ENCODE measurements around the gene CDCA5.

CDCA5 gene

DNA sequence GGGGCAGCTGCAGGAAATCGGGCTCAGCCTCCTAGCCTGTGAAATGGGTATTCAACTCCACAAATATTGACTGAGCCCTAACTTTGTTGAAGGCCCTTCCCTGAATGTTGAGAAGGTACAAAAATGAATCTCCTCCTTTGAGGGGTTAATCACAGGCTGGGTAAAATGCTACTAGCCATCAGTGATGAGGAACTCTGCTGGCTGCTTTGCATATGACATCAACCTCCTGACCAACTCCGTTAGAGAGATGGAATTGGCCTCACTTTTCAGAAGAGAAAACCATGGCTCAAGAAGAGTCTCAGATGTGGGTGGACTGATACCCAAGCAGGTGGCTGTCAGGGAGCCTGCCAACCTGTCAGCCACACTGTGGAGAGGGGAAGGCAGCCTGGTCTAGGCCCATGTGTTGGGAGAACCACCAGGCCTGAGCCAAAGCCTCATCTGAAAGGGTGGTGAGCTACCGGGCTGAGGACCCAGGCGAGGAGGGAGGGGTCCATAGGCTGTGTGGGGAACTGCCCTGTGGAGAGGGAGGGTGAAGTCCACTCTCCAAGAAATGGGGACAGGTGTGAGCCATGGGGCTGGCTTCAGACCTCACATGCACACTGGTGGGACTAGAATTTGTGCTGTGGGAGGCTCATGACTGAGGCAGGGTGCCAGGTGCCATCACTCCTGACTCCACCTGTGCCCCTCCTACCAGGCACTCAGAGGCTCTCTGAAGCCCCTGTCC is 11.8 kb downstream of the CDCA5 start:
- no peak for DNase-seq (ENCODE audit: low read depth)

DNA sequence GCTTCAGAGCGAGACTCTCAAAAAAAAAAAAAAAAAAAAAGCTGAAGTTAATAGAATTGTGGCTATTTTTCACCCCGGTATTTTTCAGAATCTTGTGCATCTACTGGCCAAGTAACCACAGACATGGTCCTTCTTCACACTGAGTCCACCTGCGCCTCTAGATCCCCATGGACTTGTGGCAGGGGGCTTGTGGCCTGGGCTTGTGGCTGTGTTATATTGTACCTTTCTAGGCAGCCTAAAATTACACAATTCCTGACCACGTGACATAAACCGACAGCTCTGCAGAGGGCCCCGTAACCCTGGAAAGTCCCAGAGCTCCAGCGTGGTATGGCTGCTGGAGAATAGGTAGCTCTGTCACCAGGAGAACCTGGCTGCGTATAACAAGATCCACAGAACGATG is 14.6 kb downstream of the CDCA5 start:
- no peak for DNase-seq (ENCODE audit: low read depth)

DNA sequence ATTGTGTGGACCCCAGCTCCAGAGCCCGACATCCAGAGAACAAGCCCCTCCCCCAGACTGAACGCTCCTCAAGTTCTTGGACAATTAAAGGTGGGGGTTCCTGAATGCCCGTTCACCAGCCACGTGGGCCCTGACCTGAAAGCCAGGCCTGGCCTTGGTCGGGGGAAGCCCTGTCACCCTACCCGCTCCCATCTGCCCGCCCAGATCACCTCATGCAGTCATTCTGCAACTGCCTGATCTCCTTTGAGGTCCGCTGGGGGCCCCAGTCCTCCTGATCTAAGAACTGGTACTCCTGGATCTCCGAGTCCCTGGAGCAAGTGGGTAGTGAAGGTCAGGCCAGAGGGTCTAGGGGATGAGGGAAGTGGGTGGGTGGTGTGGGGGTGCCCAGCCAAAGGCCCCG is 16.4 kb downstream of the CDCA5 start:
- DNase-seq (ENCODE audit: low read depth): no peak

DNA sequence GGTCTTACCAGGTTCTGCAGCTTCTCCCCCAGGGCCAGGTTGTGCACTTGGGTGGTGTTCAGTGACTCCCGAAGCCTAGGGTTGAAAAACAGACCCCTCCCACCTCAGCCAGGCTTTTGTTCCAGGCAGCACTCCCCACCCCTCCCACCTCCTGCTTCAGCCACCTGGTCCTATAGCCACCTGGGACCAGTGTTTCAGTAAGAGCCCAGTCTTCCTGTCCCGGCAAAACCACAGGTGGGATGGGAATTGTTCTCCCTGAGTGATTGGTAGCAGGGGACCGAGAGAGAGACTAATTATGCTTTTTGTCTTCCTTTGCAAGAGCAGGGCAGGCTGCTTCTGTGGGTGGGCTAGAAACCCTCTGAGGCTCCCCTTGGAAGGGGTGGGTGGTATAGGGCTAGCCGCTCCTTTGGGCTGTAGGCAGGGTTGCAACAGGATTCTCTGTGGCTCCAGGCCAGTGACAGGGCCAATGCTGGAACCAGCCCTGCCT is 17.0 kb downstream of the CDCA5 start:
- no peak for DNase-seq (ENCODE audit: low read depth)

DNA sequence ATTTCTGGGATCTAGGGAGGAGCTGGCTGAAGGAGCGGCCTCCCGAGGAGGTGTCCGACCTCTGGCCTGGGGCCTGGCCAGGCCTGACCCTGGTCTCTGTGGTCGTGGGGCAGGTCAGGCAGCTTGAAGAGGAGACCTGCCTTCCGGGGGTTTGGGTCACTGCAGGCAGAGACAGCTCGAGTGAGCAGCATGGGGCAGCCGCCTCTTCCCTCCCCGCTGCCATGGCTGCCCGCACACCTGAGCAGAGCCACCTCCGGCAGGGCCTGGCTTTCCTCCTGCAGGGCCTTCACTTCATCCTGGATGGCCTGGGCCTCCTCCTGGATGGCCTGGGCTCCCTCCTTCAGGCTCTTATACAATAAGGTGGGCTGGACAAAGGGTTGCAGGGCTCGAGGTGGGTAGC is 17.5 kb downstream of the CDCA5 start:
- no peak for DNase-seq (ENCODE audit: low read depth)

DNA sequence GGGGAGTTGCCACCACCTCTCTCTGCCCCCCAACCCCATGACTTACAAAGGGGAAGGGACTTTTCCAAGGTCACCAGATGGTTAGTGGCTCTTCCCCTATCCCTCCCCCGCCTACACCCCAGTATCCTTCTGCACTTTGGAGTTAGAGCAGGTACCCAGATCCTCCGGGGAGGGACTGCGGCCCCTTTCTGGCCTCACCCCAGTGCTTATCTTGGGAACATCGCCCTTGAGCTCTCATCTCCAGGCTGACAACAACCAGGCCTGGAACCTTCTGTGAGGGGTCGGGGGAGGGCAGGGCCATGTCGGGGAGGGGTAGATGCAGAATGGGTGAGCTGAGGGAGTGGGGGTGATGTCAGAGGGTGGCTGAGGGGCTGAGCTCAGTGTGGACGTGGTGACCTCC is 18.0 kb downstream of the CDCA5 start:
- DNase-seq (ENCODE audit: low read depth): no peak

DNA sequence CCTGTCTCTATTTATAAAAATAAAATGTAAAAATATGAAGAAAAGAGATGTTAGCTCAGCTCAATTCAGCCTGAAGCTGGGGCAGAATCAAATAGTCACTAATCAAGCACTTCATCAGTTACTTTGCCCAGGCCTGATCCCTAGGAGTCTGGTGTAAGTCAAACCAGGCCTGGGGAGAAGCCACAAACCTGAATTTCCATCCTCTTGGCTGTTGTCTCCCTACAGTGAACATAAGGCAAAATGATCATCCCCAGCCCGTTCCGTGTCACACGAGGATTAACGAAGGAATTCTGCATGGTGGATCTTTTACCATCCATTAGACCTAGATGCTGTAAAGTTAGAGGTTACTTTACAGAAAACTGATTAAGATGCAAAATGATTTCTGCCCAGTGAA is 19.0 kb downstream of the CDCA5 start:
- DNase-seq (ENCODE audit: low read depth): no peak

DNA sequence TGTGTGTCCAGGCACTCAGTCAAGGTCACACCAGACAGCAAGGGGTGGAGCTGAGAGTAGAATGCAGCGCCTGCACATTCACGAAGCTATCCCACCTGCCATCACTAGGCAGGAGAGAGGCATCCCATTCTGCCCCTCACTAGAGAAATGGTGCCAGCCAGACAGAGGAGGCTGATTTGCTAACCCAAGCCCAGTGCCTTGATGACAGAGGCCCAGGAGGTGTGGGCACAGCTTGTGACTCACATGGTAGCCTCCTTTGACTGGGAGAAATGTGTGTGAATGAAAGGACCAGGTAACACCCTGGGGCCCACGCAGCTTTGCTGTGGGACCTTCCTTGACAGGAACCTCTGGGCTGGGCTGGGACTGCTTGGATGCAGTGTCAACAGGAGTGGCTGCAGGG is 20.3 kb downstream of the CDCA5 start:
- no peak for DNase-seq (ENCODE audit: low read depth)

DNA sequence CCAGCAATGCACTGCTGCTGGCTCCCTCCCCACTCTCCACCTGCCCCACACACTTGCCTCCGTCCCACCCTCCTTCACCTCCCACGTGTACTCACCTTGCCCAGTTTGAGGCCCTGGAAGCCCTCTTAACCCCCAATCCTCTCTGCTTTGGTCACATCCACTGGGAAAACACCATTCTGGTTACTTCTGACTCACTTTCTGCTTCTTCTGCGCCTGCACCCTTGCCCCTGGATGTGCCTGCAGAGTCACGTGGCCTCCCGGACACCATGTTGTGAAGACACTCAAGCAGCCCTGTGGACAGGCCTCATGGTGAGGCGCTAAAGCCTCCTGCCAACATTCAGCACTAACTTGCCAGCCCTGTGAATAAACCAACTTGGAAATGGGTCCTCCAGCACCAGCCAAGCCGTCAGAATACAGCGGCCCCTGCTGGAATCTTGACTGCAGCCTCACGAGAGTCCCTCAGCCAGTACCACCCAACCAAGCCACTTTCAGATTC is 22.9 kb downstream of the CDCA5 start:
- DNase-seq (ENCODE audit: low read depth): no peak

DNA sequence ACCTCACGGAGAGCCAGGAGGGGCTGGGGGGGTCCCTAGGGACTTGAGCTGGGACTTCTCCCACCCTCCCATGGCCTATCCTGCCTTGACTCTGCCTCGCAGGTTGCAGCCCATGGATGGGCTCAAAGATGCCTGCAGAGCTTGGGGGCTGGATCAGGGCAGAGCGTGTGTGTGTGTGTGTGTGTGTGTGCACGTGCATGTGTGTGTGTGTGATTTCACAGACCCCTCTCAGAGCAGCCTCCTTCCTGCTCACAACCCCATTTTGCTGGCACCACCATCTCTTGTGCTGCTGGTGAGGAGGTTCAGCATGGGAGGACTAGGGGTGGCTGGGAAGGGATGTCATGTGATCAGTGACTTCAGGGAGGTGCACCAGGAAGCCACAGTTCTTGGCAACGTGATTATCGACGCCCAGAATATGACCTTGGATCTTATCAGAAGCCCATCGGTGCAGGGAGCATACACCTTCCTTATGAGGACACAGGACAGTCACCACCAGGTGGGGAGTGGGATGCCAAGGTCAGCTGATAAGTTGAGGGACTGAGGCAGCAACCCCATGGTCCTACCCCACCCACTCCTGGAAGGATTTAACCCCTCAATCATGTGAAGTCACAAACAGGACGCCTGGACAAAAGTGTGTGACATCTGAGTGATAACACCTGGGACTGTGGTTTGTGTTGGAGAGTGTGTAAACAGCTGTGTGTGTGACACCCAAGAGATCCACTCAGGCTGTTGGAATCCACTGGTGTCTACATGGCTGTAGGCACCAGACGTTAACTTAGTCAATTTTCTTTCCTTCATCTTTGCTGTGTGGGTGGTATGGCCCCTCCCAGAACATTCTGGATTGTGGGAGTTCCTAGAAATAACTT is 23.6 kb downstream of the CDCA5 start:
- no peak for DNase-seq (ENCODE audit: low read depth)

DNA sequence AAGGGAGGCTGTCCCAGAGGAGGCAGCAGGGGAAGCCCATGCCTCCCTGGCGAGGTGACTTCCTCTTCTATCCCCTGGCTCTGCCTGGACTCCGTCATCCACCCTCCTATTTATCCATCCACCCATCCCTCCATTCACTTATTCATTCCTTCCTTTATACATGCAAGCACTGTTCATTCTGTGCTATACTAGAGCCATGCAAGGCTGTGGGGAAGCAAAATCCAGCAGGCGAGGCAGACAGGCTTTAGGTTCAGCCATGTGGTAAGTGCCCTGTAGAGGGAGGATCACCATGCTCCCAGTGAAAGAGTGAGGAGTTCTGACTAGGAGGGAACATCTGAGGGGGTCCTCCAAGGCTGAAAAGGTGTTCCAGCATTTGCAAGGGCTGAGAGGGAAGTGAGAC is 24.3 kb downstream of the CDCA5 start:
- DNase-seq (ENCODE audit: low read depth): no peak

DNA sequence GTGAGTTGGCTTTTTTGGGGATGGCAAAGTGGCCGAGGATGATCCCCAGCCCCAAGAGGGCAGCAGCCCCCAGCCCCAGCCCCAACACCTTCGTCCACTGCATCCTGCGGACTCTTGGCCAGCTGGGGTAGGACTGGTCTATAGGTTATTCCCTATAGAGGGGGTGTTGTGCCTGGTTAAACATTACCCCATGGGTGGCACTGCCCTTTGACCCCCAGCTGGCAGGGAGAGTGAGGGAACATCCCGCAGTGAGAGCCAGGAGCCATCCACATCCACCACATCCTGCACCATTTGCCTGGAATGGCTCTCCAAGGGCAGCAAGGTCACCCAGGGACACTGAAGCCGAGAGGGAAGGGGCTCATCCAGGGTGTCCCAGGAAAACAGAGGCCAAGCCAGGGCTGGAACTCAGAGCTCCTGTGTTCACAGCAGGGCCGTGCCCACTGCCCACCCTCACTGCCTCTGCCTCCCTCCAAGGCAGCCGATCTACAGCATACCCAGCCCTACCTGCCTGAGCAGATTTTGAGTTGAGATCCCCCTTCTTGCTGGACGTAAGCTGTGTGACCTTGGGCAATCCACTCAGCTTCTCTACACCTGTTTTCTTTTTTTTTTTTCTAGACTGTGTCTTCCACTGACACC is 25.3 kb downstream of the CDCA5 start, which contains the start of gene NAALADL1:
TSS of gene NAALADL1 (minus strand) at position 135 of the 636 bp plus-strand sequence. CDS start at position 103, 32 bp downstream.
- no peak for DNase-seq (ENCODE audit: low read depth)

DNA sequence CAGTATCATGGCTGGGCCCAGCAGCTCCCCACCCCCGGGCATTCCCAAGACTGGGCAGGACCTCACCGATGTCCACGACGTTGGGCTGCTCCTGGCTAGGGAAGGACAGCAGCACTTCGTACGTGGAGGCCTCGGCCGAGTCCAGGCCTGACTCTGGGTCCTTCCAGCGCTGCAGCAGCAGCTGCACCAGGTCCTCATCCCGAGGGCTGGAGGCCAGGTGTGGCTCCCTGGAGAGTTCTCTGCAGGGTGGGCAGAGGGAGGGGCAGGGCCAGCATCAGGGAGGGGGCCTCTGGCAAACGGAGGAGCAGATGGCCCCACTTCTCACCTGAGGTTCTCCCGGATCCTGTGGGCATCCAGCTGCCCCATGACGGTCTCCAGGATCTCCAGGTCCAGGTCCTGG is 25.8 kb downstream of the CDCA5 start:
- no peak for DNase-seq (ENCODE audit: low read depth)

DNA sequence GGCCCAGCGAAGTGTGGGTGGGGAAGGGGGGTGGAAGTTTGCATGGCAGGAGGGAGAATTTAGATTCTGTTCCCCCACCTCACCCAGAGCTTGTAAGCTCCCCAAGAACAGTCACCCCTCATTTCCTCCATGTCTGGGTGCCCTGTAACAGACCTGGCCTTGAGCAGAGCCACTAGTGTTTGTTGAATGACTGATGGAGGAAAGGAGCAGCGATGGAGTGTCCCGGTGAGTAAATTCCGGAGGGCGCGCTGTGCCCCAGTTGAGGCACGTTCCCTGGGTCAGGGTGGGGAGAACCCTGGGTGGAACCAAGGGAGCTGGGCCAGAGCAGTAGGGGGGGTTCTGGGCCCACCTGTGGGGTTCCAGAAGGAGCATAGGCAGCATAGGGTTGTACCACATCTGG is 26.3 kb downstream of the CDCA5 start:
- no peak for DNase-seq (ENCODE audit: low read depth)

DNA sequence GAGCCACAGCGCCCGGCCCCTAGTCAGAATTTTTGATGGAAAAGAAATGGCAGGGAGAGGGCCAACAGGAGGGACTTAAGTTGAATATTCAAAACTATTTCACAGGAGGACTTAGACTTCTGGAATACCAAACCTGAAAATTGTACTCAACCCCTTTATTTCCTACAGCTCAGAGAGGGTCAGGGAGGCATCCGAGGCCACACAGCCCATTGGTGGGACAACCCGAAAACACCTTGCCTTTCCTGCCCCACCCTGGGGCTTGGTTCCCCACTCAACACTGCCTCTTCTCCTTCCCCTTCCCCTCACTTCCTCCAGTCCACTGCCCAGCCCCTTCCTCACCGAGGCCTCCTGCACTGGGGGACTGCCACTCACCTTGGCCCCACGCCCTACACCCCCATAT is 26.8 kb downstream of the CDCA5 start:
- no peak for DNase-seq (ENCODE audit: low read depth)

DNA sequence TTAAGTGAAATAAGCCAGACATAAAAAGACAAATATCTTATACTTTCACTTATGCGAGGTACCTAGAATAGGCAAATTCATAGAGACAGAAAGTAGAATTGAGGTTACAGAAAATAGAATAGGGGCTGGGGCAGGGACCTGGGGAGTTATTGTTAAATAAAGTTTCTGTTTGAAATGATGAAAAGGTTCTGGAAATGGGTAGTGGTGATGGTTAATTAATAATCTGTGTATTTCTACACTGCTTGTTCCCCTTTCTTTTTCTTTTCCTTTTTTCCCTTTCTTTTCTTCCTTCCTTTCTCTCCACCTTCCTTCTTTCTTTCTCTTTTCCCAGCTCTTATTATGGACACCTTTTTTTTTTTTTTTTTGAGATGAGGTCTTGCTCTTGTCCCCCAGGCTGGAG is 28.3 kb downstream of the CDCA5 start:
- no peak for DNase-seq (ENCODE audit: low read depth)

DNA sequence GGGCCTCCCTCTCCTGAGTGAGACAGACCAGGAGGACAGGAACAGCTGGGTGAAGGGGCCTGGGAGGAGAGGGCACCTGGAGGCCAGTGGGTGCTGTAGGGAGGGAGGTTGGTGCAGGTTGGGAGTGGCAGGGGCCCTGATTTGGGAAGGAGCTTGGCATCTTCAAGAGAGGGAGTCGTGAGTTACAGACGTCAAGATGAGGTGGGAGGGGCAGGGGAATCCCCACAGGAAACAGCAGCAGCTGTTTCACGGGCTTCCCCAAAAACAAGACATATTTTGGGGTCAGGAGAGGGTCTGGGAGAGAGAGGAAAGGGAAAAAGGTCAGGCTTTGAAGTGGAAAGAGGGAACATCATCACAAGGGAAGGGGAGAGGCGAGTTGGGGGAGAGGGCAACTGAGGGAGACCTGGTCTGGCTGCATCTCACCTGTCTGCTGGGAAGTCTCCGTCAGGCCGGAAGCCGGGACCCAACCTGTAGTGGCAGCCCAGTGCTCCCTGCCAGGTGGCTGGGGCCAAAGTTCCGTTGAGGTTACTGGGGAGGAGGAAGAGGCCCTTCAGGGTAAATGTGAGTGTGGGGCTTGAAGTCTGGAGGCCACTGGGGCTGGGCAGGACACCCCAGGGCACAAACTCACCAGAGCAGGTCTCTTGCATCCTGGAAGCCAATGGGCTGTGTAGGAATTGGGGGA is 29.9 kb downstream of the CDCA5 start:
- DNase-seq (ENCODE audit: low read depth): no peak

DNA sequence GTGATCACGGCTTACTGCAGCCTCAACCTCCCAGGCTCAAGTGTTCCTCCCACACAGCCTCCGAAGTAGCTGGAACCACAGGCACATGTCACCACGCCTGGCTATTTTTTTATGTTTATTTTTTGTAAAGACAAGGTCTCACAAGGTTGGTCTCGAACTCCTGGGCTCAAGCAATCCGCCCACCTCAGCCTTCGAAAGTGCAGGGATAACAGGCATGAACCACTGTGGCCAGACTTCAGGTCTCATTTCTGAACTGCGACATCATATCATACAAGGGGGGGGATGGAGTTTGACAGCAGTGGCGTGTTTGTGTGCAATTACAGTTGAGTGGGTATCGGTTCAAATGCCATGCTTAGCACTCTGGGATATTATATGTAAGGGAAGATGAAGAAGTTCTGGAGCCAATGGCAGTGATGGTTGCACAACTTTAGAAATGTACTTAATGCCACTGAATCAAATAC is 32.4 kb downstream of the CDCA5 start:
- no peak for DNase-seq (ENCODE audit: low read depth)

DNA sequence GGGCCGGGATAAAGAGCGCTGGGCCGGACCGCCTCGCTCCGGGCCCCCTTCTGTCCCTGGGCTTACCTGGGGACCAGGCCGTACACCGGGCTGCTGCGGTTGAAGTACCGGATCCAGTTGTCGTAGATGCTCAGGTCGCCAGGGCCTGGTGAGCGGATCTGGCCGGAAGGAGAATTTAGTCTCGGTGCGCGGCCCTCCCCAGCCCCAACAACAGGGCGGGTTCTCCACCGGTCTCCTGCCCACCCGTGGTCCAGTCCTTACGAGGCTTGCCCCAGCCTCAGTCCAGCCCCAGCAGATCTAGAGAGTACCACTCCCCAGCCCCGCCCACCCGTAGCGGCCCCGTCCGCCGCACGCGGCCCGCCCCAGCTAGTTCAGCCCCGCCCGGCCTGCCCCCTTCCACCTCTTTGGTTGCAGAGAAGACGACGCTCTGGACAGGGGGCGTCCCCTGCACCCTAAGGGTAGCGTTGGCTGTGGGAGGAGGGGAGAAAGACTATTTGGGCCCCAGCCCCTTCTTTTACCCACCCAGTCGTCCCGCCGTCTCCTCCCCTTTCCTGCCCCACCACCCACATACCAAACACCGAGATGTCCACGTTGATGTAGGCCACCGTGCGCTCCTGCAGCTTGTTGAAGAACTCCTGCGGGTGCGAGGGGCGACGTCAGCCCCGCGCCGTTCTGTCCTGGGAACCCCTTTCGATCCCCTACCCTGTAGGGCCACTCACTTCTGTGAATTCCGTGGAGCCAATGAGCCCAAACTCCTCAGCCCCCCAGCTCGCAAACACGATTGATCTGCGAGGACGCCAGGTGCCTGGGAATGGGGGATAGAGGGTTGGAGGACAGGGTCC is 36.0 kb downstream of the CDCA5 start:
- DNase-seq (ENCODE audit: low read depth): peak; percentile 10

DNA sequence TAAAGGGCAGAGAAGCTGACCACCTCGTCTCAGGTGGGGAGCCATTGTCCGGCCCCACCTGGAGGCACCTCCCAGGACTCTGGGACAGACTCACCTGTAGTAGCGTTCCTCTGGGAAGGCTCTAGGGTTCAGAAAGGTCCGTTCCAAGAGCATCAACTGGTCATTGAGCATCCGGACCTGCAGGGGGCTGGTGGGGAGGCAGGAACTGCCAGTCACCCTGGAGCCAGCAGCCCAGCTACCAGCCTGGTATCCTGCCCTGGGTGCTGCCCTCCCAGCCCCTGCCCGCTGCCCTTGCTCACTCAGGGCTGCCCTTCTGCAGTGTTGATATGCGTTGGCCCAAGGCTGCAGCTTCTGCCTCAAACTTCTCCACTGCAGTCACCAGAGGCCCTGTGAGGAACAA is 38.1 kb downstream of the CDCA5 start:
- no peak for DNase-seq (ENCODE audit: low read depth)

DNA sequence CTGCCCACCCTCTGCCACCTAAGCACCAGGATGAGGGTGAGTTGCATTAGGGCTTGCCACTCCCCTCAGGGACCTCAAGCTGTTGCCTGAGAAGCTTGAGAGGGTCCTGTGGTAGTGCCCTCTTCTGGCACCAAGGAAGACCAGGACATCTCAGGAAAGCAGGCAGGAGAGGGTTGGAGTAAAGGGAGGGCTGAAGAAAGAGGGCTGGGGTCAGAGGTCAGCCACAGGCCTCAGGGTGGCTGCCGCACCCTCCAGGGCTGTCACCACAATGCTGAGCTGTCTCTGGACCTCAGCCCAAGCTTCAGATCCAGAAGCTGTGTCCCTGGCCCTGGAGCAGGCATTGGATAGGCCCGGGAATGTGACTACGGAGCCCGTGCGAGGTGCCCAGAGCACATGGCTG is 38.8 kb downstream of the CDCA5 start:
- no peak for DNase-seq (ENCODE audit: low read depth)

All from activated T-helper 9 cell treated with anti-CD3 and anti-CD28 coated beads, Interleukin-2, amount 50 U/mL, for 16 hours (primary cell).